ENCODE measurements around the gene PUS10. TPM values are rescaled to one million over a fixed set of nuclear protein-coding genes. Genes with fewer than 3 reads are reported as not detected.

The PUS10 gene
- total and polyA plus RNA-seq, 2 of the 8 experiments (the other 6 are each of a cell fraction or from before 2014, with no cell fraction given): 1.3 to 3.1 TPM

- TF ChIP-seq CHD7 (IDR thresholded peaks at IDR 0.05; ENCODE audit: insufficient replicate concordance, low read length) (no peak), PHF8 (conservative IDR thresholded peaks at IDR 0.05; ENCODE audit: low read depth, low read length) (no peak), TAF1 (IDR thresholded peaks at IDR 0.05; ENCODE audit: low read depth, low read length) (no peak)
Measured at GRCh38 chr2:60947056-60947455, 71.0 kb downstream of the PUS10 start (continued).
